NCI-H1930 (cell line): ENCODE measurements around the gene SLC16A3.

ENCODE experiments used
- DNase-seq, 2 experiments: peaks; one replicate each; lab custom pipeline; 2025; lab: John Stamatoyannopoulos, UW

SLC16A3 gene

DNA sequence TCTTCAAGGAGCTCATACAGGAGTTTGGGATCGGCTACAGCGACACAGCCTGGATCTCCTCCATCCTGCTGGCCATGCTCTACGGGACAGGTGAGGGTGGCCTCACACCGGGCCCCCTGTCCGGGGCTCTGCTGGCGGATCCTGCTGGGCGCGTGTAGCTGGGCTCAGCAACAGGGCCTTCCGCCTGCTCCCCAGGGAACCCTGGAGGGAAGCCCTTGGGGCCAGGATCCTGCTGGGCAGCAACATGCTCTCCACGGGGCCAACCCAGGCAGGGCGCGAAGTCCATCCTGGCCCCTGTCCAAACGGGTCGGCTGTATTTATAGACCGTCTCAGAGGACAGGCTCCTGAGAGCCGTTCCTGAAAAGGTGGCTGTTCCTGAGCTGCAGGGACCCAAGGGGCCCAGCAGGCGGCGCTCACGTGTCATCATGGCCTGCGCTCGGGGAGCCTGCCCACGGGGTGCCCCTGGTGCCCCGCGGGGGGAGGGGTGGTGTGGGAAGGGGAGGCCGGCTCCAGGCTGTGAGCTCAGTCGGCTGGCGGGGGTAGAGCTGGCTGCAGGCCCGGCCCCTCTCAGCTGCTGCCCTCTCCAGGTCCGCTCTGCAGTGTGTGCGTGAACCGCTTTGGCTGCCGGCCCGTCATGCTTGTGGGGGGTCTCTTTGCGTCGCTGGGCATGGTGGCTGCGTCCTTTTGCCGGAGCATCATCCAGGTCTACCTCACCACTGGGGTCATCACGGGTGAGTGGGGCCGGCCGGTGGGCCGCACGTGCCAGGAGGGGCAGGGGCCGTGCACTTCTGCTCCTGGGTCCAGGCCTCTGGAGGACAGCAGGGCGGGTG, 7.5 kb downstream of the SLC16A3 start:
- peak in 1 of 2 experiments; percentile 38 for DNase-seq

DNA sequence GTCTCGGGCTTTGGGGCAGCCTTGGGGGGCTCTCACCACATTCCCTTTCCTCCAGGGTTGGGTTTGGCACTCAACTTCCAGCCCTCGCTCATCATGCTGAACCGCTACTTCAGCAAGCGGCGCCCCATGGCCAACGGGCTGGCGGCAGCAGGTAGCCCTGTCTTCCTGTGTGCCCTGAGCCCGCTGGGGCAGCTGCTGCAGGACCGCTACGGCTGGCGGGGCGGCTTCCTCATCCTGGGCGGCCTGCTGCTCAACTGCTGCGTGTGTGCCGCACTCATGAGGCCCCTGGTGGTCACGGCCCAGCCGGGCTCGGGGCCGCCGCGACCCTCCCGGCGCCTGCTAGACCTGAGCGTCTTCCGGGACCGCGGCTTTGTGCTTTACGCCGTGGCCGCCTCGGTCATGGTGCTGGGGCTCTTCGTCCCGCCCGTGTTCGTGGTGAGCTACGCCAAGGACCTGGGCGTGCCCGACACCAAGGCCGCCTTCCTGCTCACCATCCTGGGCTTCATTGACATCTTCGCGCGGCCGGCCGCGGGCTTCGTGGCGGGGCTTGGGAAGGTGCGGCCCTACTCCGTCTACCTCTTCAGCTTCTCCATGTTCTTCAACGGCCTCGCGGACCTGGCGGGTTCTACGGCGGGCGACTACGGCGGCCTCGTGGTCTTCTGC, 8.4 kb downstream of the SLC16A3 start:
- DNase-seq, result no peak

DNA sequence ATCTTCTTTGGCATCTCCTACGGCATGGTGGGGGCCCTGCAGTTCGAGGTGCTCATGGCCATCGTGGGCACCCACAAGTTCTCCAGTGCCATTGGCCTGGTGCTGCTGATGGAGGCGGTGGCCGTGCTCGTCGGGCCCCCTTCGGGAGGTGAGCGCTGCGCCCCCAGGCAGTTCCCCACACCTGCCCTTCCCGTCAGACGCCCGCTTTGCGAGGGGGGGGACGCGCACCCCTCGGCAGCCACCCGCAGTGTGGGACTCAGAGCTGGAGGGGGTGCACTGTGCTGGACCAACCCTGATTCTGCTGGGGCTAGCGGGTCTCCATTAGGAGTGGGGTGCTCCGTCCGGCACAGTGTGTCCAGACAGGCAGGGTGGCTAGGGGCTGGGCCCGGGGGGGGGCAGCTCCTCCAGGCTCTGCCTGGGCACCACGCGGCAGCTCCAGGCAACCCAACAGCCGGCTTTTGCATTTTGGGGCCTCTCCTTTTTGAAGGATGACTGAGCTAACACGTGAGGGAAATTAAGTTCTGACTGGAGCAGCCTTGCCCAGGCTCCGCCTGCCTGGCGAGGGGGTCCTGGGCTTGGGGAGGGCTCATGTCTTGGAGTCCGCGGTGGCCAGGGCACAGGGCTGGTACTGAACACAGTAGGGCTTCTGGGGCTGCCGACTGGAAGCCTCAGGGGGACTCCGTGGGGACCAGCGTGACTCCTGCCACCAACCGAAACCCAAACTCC, 9.1 kb downstream of the SLC16A3 start:
- DNase-seq, result no peak

DNA sequence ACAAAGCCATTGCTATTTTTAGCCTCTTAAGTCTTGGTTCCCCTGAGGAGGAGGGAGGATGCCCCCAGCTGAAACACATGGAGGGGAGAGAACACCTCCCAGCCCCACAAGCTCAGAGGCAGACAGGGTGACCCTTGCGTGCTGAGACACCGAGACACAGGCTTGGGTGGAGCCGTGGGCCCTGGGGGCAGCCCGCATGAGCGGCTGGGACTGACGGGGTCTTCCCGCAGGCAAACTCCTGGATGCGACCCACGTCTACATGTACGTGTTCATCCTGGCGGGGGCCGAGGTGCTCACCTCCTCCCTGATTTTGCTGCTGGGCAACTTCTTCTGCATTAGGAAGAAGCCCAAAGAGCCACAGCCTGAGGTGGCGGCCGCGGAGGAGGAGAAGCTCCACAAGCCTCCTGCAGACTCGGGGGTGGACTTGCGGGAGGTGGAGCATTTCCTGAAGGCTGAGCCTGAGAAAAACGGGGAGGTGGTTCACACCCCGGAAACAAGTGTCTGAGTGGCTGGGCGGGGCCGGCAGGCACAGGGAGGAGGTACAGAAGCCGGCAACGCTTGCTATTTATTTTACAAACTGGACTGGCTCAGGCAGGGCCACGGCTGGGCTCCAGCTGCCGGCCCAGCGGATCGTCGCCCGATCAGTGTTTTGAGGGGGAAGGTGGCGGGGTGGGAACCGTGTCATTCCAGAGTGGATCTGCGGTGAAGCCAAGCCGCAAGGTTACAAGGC, 9.8 kb downstream of the SLC16A3 start:
- DNase-seq, result no peak

DNA sequence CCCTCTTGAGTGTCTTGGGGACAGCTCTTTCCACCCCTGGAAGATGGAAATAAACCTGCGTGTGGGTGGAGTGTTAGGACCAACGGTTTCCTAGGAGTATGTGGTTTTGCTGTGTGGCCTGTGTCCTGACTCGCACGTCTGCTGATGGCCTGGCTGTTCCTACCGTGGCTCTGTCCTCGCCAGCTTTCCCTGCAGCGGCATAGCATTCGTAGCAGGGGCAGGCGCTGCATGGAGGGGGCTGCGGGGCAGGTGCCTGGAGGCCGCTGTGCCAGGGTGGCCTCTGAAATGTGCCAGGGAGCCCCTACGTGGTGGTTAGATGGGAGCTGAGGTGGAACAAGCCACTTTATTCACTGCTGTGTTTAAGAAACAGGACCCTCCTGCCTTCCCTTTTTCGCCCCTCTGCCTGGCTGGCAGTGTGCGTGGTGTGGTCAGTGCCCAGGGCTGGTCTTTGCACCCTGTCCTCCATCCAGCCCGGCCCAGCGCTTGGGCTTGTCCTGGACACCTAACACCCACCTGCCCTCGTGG, 10.6 kb downstream of the SLC16A3 start:
- no peak for DNase-seq

DNA sequence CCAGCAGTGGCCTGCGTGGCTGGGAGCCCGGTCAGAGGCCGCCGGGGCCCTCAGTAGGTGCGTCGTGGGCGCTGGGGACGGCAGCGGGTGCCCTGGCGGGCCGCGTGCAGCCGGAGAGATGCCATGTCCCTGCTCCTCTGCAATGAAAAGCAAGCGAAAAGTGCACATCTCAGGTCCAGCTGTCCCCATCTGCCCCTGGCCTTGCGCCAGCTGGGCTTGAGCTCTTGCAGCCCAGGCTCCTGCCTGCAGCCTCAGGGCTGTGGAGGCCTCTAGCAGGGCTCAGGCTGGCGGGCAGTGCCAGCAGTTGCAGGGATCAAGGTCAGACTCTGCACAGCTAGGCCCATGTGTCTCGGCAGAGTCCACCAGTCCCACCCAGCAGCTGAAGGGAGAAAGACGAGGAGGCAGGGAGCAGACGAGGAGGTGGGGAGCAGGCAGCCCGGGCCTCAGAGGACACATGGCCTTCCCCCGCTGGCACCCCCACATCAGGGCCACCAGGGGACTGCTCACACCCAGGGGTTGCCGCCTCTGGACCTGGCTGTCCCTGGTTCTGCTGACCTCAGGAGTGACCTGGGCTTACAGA, 11.2 kb downstream of the SLC16A3 start:
- DNase-seq, result no peak

DNA sequence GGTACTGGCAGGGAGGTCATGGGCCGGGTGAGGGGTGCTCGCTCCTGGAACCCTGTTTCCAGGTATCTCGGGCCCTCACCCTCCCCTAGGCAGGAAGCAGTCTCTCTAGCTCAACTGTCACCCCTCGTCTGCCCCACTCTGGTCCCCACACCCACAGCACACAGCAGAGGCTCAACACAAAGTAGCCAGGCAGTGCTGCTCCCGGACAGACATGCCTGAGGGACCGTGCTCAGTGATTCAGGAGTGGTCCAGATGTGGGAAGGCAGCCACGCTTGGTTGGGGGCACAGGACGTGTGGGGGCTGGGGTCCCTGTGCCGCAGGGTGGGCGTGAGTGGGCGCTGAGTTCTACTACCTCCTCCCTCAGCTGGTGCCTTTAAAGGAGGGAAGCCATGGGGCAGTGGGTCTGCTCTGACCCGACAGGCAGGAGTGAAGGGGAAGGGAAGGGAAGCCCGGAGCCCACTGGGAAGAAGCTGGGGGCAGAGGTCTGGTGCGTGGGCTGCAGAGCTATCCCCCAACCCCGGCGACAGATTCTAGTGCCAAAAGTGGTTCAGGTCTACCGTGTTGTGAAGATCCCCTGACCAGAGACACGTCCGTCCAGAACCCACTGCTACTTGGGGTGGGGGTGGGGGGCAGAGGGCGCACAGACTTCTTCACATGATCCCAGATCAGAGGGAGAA, 11.8 kb downstream of the SLC16A3 start:
- DNase-seq, result no peak

DNA sequence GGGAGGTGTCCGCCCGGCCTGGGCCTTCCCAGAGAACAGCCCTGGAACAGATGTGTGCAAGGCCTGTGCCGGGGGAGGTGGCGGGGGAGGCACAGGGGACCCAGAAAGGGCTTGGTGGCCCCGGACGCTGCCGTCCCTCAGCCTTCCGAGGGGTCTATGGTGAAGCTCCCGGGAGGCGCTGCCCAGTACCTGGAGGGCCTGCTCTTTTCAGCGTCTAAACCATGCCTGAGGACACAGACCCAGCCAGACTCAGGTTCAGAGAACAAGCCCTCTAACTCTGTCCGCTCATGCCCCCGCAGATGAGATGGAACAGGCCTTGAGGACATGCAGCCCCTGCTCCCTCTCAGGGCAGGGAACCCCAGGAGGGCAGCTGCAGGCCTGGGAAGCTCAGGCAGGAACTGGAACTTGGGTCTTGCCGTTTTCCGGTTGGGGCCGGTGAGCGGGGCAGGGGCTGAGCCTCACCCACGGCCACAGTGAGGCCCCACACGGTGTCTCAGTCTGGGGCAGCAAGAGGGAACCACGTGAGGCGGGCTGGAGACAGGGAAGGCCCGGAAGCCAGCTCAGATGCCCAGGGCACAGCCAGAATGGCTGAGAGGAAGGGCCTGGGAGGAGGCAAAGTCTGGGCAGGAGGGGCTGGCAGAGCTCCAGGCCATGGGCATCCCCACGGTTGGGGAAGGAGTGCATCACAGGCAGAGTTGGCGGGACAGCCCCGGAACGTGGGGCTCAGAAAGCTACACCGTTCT, 12.5 kb downstream of the SLC16A3 start:
- no peak for DNase-seq

DNA sequence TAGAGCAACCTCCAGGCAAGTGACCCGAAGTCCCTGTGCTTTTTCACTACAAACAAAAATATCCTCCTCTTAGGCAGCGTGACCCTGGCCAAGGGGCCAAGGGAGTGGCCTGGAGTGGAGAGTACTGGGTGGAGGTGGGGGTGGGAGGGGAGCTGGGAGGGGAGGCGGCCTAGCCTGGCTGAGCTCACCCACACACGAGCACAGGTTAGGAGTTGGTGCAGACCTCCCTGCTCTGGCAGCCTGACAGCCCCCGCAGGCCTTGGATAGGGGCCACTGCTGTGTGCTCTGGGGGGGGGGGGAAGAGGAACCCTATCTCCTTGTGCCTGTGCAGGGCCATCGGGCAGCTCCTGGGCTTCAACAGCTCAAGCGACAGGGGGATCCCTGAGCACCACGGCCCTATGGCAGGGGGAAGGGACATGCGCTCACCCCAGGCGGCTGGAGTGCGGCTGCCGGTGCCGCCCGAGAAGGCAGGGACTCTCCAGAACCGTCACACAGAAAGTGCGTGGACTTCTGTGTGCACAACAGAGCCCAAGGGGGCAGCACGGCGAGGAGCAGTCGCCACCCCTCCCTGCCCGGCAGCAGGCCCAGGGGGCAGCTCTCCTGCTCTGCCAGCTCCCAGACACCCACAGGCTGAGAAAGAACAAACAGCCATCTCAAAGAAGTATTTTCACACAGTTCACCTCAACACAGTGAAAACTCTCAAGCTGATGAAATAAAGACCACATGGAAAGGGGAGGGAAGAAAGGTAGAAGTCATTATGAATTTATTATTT, 13.3 kb downstream of the SLC16A3 start:
- no peak for DNase-seq

DNA sequence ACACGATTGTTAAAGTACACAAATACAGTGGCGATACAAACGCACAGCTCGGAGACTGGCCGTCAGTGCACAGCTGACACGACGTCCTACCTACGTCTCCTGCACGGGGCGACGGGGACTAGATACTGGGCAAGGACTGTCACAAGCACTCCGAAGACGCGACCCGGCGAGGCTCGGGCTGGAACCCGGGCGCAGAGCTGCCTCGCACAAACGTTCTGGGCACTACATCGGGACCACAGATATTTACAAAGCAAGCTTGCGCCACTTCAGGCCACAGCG, 13.8 kb downstream of the SLC16A3 start:
- DNase-seq, result no peak

DNA sequence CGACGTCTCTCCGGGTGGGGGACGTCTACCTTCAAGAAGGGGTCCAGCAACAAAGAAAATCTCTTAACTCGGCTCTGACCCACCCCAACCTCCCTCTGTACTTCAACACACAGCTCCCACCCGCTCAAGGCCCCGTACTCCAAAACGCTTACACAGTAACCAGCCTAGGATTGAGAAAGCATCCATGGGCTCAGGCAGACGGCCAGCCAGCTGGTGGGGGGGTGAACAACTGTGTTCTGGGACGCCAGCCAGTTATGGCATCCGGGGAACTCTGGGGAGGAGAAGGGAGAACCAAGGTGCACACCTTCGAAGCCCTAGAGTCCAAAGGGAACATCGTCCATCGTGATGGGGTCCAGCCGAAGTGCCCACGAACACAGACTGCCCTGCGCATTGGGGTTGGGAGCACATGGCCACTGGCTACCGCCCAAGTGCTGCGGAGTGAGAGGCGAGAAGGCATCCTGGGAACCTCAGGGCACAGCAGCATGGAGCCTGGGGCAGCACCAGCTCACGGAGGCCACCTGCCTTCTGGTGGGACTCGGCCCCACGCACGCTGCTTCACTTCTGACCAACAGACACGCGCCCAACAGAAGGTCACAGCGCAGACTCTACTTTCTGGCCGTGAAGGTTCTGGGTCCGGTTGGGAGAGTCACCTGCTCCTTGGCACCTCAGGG, 14.3 kb downstream of the SLC16A3 start:
- DNase-seq, result no peak

DNA sequence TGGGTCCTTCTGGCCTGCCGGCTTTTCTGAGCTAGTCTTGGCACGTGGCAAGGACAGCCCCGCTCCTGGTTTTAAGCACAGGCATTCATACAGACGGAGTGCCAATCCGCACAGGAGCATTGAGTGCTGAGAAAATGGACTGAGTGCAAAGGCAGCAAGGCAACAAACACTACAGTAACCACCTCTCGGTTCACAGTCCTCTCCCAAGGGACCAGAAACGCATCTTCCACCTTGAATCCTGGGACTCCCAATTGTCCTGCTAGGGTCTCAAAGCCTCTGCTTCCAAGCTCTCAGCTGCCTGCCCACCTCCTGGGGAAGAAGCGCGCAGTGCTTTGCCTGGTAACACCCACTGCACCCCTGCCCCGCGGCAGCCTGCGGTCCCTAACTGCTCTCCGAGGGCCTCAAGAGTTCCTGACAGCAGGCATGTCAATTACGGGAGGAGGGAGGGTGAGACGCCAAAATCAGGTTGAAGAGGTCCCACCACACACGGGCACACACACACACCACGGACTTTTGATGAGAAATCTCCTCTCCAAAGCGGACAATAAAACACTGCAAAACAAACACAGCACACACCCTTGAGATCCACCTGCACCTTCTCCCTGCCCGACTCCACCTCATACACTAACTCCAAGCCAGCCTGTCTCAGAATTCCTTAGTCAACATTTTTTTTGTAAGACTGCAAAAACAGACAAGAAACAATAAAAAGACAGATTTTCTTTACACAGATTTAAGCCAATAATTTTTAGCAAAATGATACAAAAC, 15.0 kb downstream of the SLC16A3 start:
- DNase-seq, result no peak

DNA sequence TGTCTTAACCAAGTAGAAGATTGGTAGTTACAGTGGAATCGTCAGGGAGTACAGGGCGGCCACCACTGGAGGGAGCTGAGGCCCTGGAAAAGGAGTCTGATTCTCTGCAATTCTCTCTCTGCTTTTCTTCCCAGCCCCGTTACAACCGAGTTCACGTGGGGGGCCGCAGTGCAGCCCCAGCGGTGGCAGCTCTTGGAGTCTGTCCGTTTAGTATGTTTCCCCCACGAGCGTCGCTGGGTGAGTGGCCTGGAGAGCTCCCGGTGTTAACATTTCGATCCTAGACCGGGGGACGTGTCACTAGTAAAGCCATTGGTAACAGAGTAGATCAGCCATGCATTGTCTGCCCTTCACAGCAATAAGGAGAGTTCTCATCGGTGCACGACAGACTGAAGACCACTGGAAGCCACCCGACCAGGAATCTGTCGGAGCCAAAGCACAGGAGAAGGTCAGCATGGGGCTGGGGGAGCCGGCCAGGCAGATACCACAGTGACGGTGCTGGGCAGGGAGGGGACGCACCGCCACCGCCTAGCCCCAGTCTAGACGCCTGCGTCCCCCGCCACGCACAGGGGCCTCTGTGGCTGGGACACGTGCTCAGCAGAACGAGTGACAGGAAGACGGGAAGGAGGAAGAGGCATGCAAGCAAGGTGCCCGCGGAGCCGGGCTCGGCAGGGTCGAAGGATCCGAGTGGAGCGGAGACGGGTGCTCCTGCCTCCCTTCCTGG, 15.7 kb downstream of the SLC16A3 start:
- no peak for DNase-seq

DNA sequence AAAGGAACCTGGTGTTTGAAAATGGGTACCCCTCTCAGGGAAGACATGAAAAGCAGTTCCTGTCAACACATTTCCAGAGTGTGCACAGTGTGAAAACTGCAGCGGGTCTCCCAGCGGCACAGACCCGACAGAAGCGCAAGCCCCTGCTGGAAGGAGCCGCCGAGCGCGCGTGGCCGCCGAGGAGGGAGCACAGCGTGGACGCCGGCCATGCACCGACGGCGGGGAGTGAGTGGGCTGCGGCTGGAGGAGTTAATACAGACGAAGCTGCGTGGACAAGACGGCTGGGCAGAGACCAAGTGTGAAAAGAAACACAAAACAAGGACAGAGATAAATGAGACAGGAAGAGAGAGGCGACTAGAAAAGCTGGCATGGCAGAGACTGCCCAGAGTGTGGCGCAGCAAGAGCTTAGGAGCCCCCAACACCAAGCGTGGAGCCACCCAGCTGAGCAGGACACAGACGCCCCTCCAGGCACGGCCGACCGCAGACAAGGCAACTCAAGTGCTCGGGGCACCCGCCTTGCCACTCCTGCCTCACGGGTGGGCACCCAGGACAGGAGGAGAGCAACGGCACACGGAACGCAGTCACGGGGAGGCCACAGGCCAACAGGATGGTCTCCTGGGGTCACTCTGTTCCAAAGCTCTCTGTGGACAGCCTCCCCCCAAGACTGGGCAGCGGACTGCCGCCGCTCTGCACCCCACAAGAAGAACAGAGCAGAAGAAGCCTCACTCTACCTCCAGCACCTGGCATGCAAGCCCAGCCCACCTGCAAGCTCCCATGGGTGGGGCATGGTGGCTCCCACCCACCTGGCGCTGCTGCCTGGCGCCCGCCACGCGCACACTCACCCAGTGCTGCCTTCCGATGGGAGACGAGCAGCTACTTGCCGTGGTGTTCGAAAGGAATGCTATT, 16.5 kb downstream of the SLC16A3 start:
- no peak for DNase-seq

DNA sequence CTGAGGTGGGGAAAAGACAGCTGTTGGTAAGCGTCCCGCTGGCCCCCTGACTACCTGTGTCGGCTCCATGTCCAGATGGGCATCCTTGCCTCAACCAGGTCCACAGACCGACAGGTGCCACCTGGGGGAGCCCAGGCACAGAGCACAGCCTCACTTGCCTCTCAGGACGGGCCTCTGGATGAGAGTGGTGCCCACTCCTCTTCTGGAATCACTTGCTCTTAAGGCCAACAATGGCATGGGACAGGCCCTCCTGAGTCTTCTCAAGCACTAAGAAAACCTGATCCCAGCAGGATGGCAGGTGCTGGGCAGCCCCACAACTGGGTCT, 17.2 kb downstream of the SLC16A3 start:
- no peak for DNase-seq

DNA sequence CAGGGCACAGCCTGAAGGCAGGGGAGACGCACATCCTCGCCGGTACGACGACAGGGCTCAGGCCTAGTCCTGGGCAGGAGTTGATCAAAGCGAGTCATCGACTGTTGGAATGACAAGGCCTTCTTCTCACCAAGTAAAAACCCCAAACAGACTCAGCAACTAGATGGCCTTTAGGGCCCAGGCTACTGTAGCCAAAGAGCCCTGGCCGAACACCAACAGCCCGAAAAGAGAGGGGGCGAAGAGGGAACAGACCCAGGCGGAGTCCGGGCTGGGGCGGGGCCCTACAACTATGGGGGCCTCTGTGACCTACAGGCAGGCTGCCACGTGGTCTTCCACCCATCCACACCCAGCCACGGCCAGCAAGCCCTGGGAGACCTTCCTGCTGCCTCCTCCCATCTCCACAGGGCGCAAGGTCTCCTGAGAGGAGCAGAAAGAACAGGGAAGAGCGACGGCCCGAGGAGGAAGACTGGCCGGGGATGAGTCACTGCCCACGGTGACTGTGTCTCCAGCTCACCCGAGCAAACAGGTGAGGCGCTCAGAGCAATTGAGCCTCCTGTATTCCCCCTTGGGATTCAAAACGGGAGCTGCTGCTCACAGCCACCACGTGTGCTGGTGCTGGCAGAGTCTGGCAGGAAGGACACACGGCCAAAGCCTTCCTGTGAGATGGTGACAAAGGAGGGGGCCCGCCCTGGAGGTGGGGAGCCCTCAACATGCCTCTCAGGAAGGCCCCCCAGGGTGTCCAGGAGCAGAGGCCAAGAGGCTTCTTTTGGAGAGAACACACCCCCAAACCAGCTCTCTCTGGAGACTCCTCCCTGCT, 17.7 kb downstream of the SLC16A3 start:
- DNase-seq, result no peak
